Measurements from ENCODE around the gene EOLA2. TPM values are rescaled to one million over a fixed set of nuclear protein-coding genes. Genes with fewer than 3 reads are reported as not detected.

Gene EOLA2
- total RNA-seq: 10 to 100 TPM; 11.5 to 27.7 TPM

- ATAC-seq: peak; percentile 58
- H3K4me3 Mint-ChIP-seq: peak within 1 kb of the TSS; percentile 82
- POLR2A ChIA-PET: interaction anchor here (1.8 to 3.1 kb wide), 2 partner anchors 398 to 755 kb away, joined by 4 to 30 read pairs; partner anchors contain the start of genes EOLA1 and MTMR1
- peak; percentile 94 for DNase-seq
- H3K27ac Mint-ChIP-seq: peak within 1 kb of the TSS; percentile 98
- CTCF ChIA-PET: interaction anchor here (0.6 to 1.1 kb wide), 7 partner anchors 12 to 609 kb away, joined by 3 to 5 read pairs (median 3); no protein-coding TSS in a partner anchor
- intact Hi-C loops (cut with DNase I, micrococcal nuclease): loop anchor here in 1 of 2 experiments (2.0 to 5.0 kb wide), 3 partner anchors 66 to 754 kb away; partner anchors contain the start of genes MTM1 and MTMR1
- peaks cover 3% of the 10 kb centered on the region for H3K4me1 Mint-ChIP-seq
- H3K36me3 Mint-ChIP-seq (ENCODE audit: low read depth): peaks cover 6% of the 10 kb centered on the region
- no peaks in the 10 kb centered on the region for H3K9me3 Mint-ChIP-seq (ENCODE audit: low read depth)
- no peaks in the 10 kb centered on the region for H3K27me3 Mint-ChIP-seq
Observed at GRCh38 chrX:149938427-149938880, at the start of gene EOLA2. Gene EOLA2 (minus strand): TSS chrX:149938491. CDS start chrX:149933874, 4,617 bp downstream.

GRCh38 chrX:149987613-149988012 is 49.3 kb upstream of the EOLA2 start:
- ChIA-PET CTCF (no interaction called here), POLR2A (no interaction called here)
- Mint-ChIP-seq H3K36me3 (ENCODE audit: low read depth) (peaks cover 5% of the 10 kb centered on the region), H3K4me3 (no peak overlapping the region), H3K4me1 (no peaks in the 10 kb centered on the region), H3K9me3 (ENCODE audit: low read depth) (no peaks in the 10 kb centered on the region), H3K27ac (no peak overlapping the region), H3K27me3 (no peaks in the 10 kb centered on the region)
- DNase-seq (no peak), ATAC-seq (no peak)
- intact Hi-C loops (cut with DNase I, micrococcal nuclease): loop anchor here in 1 of 2 experiments (10.0 kb wide), 1 partner anchor 57 kb away; no protein-coding TSS in a partner anchor

DNA sequence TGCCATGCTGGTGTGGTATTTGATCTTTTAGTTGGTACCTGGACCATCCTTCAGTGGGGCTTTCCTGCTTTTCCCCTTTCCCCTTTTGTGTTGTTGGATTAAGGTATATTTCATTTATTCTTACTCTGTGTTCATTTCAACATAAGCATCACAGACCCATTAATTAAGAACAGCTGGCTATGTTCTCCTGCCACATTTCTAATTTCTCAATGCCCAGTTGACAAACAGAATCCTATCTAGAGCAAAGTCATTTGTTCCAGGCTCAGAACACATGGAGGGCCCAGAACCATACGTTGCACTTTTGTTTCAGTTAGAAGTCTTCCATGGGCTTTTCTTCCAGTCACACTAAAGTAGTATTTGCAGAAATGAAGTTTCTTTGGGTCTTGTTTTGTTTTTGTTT is 46.1 kb upstream of the EOLA2 start:
- Mint-ChIP-seq H3K4me1 (no peaks in the 10 kb centered on the region), H3K27me3 (no peaks in the 10 kb centered on the region), H3K27ac (no peak overlapping the region), H3K4me3 (no peak overlapping the region), H3K9me3 (ENCODE audit: low read depth) (no peaks in the 10 kb centered on the region), H3K36me3 (ENCODE audit: low read depth) (peaks cover 3% of the 10 kb centered on the region)
- intact Hi-C loops (cut with DNase I, micrococcal nuclease): loop anchor here in 1 of 2 experiments (10.0 kb wide), 1 partner anchor 60 kb away; no protein-coding TSS in a partner anchor
- ATAC-seq (no peak), DNase-seq (no peak)
- CTCF ChIA-PET: no interaction called here
- POLR2A ChIA-PET: no interaction called here

DNA sequence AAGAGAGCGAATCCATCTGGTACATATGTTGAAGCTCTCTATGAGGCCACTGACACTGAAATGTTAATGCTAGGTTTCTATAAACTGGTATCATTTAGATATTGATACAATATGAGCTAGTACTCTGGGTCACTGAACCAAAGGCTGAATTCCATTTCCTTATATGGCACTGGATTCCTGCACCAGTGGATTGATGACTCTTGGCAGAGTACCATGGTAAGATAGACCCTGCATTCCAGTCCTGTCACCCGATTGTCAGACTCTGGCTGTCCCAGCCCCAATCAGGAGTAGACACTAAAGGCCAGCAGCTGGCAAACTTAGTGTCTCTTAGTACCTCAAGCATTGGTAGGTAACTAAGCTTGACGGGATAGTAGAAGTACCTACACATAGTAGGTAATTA is 44.0 kb upstream of the EOLA2 start:
- ChIA-PET CTCF (no interaction called here), POLR2A (no interaction called here)
- intact Hi-C loops (cut with DNase I, micrococcal nuclease): loop anchor here in 1 of 2 experiments (10.0 kb wide), 1 partner anchor 62 kb away; no protein-coding TSS in a partner anchor
- Mint-ChIP-seq H3K36me3 (ENCODE audit: low read depth) (no peaks in the 10 kb centered on the region), H3K4me3 (no peak overlapping the region), H3K9me3 (ENCODE audit: low read depth) (no peaks in the 10 kb centered on the region), H3K27ac (no peak overlapping the region), H3K4me1 (no peaks in the 10 kb centered on the region), H3K27me3 (no peaks in the 10 kb centered on the region)
- DNase-seq (no peak), ATAC-seq (no peak)

GRCh38 chrX:149979126-149979644 is 40.9 kb upstream of the EOLA2 start:
- ChIA-PET POLR2A (no interaction called here), CTCF (no interaction called here)
- intact Hi-C loops (cut with DNase I, micrococcal nuclease): no loop called here
- no peak overlapping the region for H3K4me3 Mint-ChIP-seq
- DNase-seq: no peak
- no peak for ATAC-seq
- no peak overlapping the region for H3K27ac Mint-ChIP-seq
- H3K4me1 Mint-ChIP-seq: no peaks in the 10 kb centered on the region
- H3K9me3 Mint-ChIP-seq (ENCODE audit: low read depth): no peaks in the 10 kb centered on the region
- no peaks in the 10 kb centered on the region for H3K36me3 Mint-ChIP-seq (ENCODE audit: low read depth)
- H3K27me3 Mint-ChIP-seq: no peaks in the 10 kb centered on the region

GRCh38 chrX:149962859-149963757 is 24.8 kb upstream of the EOLA2 start:
- Mint-ChIP-seq H3K27me3 (no peaks in the 10 kb centered on the region), H3K27ac (no peak overlapping the region), H3K36me3 (ENCODE audit: low read depth) (no peaks in the 10 kb centered on the region), H3K9me3 (ENCODE audit: low read depth) (no peaks in the 10 kb centered on the region), H3K4me1 (peaks cover 4% of the 10 kb centered on the region), H3K4me3 (no peak overlapping the region)
- POLR2A ChIA-PET: no interaction called here
- peak; percentile 63 for ATAC-seq
- intact Hi-C loops (cut with DNase I, micrococcal nuclease): loop anchor here (2.0 to 10.0 kb wide), 6 partner anchors 399 to 718 kb away; partner anchors contain the start of gene MAMLD1 (in 2 of the 2)
- CTCF ChIA-PET: interaction anchor here (0.6 kb wide), 2 partner anchors 486 to 935 kb away, joined by 3 to 5 read pairs; no protein-coding TSS in a partner anchor
- DNase-seq: peak; percentile 44

GRCh38 chrX:149962010-149962409 is 23.7 kb upstream of the EOLA2 start:
- no peaks in the 10 kb centered on the region for H3K27me3 Mint-ChIP-seq
- peak; percentile 30 for ATAC-seq
- ChIA-PET POLR2A (no interaction called here), CTCF (interaction anchor here (0.7 kb wide), 1 partner anchor 696 kb away, joined by 4 read pairs; no protein-coding TSS in a partner anchor)
- intact Hi-C loops (cut with DNase I, micrococcal nuclease): loop anchor here (2.0 to 10.0 kb wide), 6 partner anchors 400 to 719 kb away; partner anchors contain the start of gene MAMLD1 (in 2 of the 2)
- no peak overlapping the region for H3K27ac Mint-ChIP-seq
- no peaks in the 10 kb centered on the region for H3K9me3 Mint-ChIP-seq (ENCODE audit: low read depth)
- no peaks in the 10 kb centered on the region for H3K36me3 Mint-ChIP-seq (ENCODE audit: low read depth)
- no peak for DNase-seq
- no peak overlapping the region for H3K4me3 Mint-ChIP-seq
- no peaks in the 10 kb centered on the region for H3K4me1 Mint-ChIP-seq

DNA sequence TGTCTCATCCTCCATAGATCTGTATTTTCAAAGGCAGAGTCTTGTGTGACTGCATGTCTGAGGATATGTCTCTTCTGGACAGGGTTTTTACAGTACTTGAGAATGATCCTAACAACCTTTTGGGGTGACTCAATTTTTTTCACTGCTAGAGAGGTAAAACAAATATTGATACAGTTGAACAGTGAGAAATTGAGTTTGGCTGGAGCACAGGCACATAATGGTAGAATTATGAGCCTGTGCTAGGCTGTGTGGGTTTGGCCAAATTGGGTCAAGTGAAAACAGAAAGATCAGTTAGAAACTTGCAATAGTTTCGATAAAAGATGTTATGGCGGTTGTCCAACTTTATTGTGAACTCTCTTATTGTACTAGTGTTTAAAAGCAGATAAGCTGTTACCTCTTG is 23.3 kb upstream of the EOLA2 start:
- DNase-seq (no peak), ATAC-seq (no peak)
- Mint-ChIP-seq H3K27ac (no peak overlapping the region), H3K4me1 (no peaks in the 10 kb centered on the region), H3K36me3 (ENCODE audit: low read depth) (peaks cover 2% of the 10 kb centered on the region), H3K9me3 (ENCODE audit: low read depth) (no peaks in the 10 kb centered on the region), H3K4me3 (no peak overlapping the region), H3K27me3 (no peaks in the 10 kb centered on the region)
- intact Hi-C loops (cut with DNase I, micrococcal nuclease): loop anchor here (5.0 to 10.0 kb wide), 5 partner anchors 401 to 626 kb away; partner anchors contain the start of gene MAMLD1 (in 2 of the 2)
- ChIA-PET CTCF (interaction anchor here (0.7 kb wide), 1 partner anchor 697 kb away, joined by 4 read pairs; no protein-coding TSS in a partner anchor), POLR2A (no interaction called here)

GRCh38 chrX:149950681-149951080 is 12.4 kb upstream of the EOLA2 start:
- POLR2A ChIA-PET: no interaction called here
- intact Hi-C loops (cut with DNase I, micrococcal nuclease): loop anchor here in 1 of 2 experiments (2.0 kb wide), 1 partner anchor 730 kb away; no protein-coding TSS in a partner anchor
- peak; percentile 8 for DNase-seq
- Mint-ChIP-seq H3K27me3 (no peaks in the 10 kb centered on the region), H3K27ac (no peak overlapping the region), H3K4me3 (no peak overlapping the region), H3K36me3 (ENCODE audit: low read depth) (no peaks in the 10 kb centered on the region), H3K4me1 (no peaks in the 10 kb centered on the region), H3K9me3 (ENCODE audit: low read depth) (no peaks in the 10 kb centered on the region)
- ATAC-seq: no peak
- CTCF ChIA-PET: interaction anchor here (0.7 to 1.1 kb wide), 4 partner anchors 10 to 733 kb away, joined by 3 to 4 read pairs (median 4); partner anchors contain the start of genes EOLA1 and EOLA2

DNA sequence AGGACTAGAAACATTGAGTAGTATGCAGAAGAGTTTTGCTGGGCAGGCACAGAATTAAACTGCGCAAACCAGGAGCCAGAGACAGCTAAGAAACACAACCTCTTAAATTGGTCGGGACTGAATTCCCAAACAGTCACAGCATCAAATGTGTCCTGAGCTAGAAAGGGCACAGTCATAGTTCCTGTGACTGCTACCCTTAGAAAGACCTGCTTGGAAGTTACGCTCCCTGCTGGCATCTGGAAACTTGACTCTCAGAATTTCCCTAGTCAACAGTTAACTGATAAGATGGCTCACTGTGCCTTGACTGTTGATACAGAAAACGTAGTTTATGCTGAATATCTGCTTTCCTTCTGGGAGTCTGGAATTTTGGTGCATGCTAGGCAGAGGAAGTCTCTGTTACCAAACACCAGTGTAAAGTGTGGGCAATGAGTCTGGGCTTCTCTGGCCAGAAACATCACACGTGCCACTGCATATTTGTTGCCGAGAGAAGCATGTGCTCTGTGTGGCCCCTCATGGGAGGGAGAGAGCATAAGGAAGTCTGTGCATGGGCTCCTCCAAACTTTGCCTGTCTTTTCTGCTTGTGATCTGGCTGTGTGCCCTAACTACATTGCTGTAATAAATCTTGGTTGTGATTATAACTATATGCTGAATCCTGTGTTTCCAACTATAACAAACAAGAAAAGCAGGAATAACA is 11.6 kb upstream of the EOLA2 start:
- no peaks in the 10 kb centered on the region for H3K27me3 Mint-ChIP-seq
- CTCF ChIA-PET: interaction anchor here (0.7 to 1.1 kb wide), 4 partner anchors 10 to 733 kb away, joined by 3 to 4 read pairs (median 4); partner anchors contain the start of genes EOLA1 and EOLA2

DNA sequence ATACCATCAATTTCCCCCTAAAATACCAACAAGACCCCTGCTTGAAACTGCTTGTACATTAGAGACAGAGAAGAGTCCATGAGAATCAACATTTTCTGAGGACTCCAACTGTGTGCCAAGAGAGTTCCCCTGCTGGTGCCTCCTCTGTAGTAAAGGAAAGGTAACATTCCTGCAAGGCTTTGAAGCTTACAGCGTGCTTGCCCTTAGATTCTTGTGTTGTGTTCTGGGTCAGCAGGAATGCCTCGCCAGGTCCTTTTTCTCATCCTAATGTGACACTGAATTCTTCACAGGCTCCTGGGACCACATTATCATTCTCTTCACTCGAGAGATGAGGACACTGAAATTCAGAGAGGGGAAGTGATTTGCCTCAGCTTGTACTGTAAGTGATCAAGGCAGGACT is 9.7 kb upstream of the EOLA2 start:
- no peaks in the 10 kb centered on the region for H3K4me1 Mint-ChIP-seq

More for the DNA sequence above, 11.6 kb upstream of the EOLA2 start:
- POLR2A ChIA-PET: no interaction called here
- Mint-ChIP-seq H3K36me3 (ENCODE audit: low read depth) (no peaks in the 10 kb centered on the region), H3K4me1 (no peaks in the 10 kb centered on the region), H3K4me3 (no peak overlapping the region), H3K9me3 (ENCODE audit: low read depth) (no peaks in the 10 kb centered on the region), H3K27ac (no peak overlapping the region)
- intact Hi-C loops (cut with DNase I, micrococcal nuclease): loop anchor here in 1 of 2 experiments (2.0 kb wide), 1 partner anchor 731 kb away; no protein-coding TSS in a partner anchor
- no peak for DNase-seq
- ATAC-seq: no peak

More for the DNA sequence above, 9.7 kb upstream of the EOLA2 start:
- no peak for ATAC-seq
- no peak overlapping the region for H3K27ac Mint-ChIP-seq
- no peak for DNase-seq
- no peaks in the 10 kb centered on the region for H3K27me3 Mint-ChIP-seq
- no peaks in the 10 kb centered on the region for H3K36me3 Mint-ChIP-seq (ENCODE audit: low read depth)
- intact Hi-C loops (cut with DNase I, micrococcal nuclease): no loop called here
- H3K4me3 Mint-ChIP-seq: no peak overlapping the region
- POLR2A ChIA-PET: no interaction called here
- CTCF ChIA-PET: interaction anchor here (0.9 kb wide), 1 partner anchor 199 kb away, joined by 3 read pairs; no protein-coding TSS in a partner anchor
- H3K9me3 Mint-ChIP-seq (ENCODE audit: low read depth): no peaks in the 10 kb centered on the region
